ENCODE results near the gene STOML1. TPM values are rescaled to one million over a fixed set of nuclear protein-coding genes. Genes with fewer than 3 reads are reported as not detected.
"Not testable (repeated sequence)": the region's sequence is repeated elsewhere in the genome, so short reads cannot be mapped to it uniquely, and the experiment has no call there.

The STOML1 gene
- polyA plus RNA-seq, 1 donor from 2014 or later = 49.5 TPM

GRCh38 chr15:73979636-73980035, 12.5 kb downstream of the STOML1 start:
- Histone ChIP-seq H3K4me2 (ENCODE audit: low read length) (no peak overlapping the region), H3K9me2 (ENCODE audit: insufficient read depth, low read length) (no peaks in the 10 kb centered on the region), H2AFZ (ENCODE audit: low read depth, low read length) (no peak overlapping the region), H3K9ac (ENCODE audit: low read length) (no peak overlapping the region), H3K79me2 (replicated peaks; ENCODE audit: insufficient read depth, low read length) (no peaks in the 10 kb centered on the region), H3K4me3 (ENCODE audit: low read length) (no peak overlapping the region), H3F3A (ENCODE audit: insufficient read depth, low read length, poor library complexity, severe bottlenecking) (no peaks in the 10 kb centered on the region), H3K36me3 (ENCODE audit: insufficient read depth, low read length) (no peaks in the 10 kb centered on the region), H4K20me1 (ENCODE audit: insufficient read depth) (no peaks in the 10 kb centered on the region), H3K27me3 (ENCODE audit: insufficient read depth, low read depth, low read length) (no peaks in the 10 kb centered on the region), H3K9me3 (ENCODE audit: low read length) (no peaks in the 10 kb centered on the region), H3K27ac (ENCODE audit: low read length) (no peak overlapping the region)
- TF ChIP-seq RAD21 (conservative IDR thresholded peaks at IDR 0.05) (no peak), POLR2AphosphoS5 (IDR thresholded peaks at IDR 0.05) (no peak), REST (IDR thresholded peaks at IDR 0.05; ENCODE audit: borderline replicate concordance) (no peak), TAF1 (IDR thresholded peaks at IDR 0.05; ENCODE audit: low read depth) (no peak), CTCF (IDR thresholded peaks at IDR 0.05; ENCODE audit: poor library complexity, severe bottlenecking) (no peak), SMC3 (conservative IDR thresholded peaks at IDR 0.05; ENCODE audit: poor library complexity) (no peak), MXI1 (conservative IDR thresholded peaks at IDR 0.05; ENCODE audit: poor library complexity, severe bottlenecking) (no peak), EZH2 (IDR thresholded peaks at IDR 0.05; ENCODE audit: borderline replicate concordance, insufficient read depth, low read length, poor library complexity, severe bottlenecking) (no peak), EP300 (conservative IDR thresholded peaks at IDR 0.05; ENCODE audit: poor library complexity, severe bottlenecking) (no peak)

DNA sequence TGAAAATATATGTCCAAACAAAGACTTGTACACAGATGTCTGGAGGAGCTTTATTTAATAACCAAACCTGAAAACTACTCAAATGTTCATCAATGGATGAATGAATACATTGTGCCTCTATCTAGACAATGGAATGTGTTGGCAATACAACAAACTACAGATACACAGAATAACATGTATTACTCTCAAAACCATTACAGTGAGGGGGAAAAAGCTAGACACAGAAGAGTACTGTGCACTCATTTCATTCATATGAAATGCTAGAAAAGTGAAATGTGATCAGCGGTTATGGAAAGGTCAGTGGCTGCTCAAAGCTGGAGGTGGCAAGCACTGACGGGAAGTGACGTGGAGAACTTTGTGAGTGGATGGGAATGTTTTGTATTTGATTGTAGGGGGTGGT, 13.2 kb downstream of the STOML1 start:
- no peak overlapping the region for H3K4me2 ChIP-seq (ENCODE audit: low read length)
- H3K27ac ChIP-seq (ENCODE audit: low read length) = no peak overlapping the region
- no peaks in the 10 kb centered on the region for H3K79me2 ChIP-seq (replicated peaks; ENCODE audit: insufficient read depth, low read length)
- no peaks in the 10 kb centered on the region for H3K36me3 ChIP-seq (ENCODE audit: insufficient read depth, low read length)
- H4K20me1 ChIP-seq (ENCODE audit: insufficient read depth) = no peaks in the 10 kb centered on the region
- H2AFZ ChIP-seq (ENCODE audit: low read depth, low read length) = no peak overlapping the region
- no peak overlapping the region for H3K4me3 ChIP-seq (ENCODE audit: low read length)
- TF ChIP-seq REST (IDR thresholded peaks at IDR 0.05; ENCODE audit: borderline replicate concordance) (no peak), POLR2AphosphoS5 (IDR thresholded peaks at IDR 0.05) (no peak), CTCF (IDR thresholded peaks at IDR 0.05; ENCODE audit: poor library complexity, severe bottlenecking) (no peak), TAF1 (IDR thresholded peaks at IDR 0.05; ENCODE audit: low read depth) (no peak), RAD21 (conservative IDR thresholded peaks at IDR 0.05) (no peak), EZH2 (IDR thresholded peaks at IDR 0.05; ENCODE audit: borderline replicate concordance, insufficient read depth, low read length, poor library complexity, severe bottlenecking) (no peak), SMC3 (conservative IDR thresholded peaks at IDR 0.05; ENCODE audit: poor library complexity) (no peak), MXI1 (conservative IDR thresholded peaks at IDR 0.05; ENCODE audit: poor library complexity, severe bottlenecking) (no peak), EP300 (conservative IDR thresholded peaks at IDR 0.05; ENCODE audit: poor library complexity, severe bottlenecking) (no peak)
- H3K9ac ChIP-seq (ENCODE audit: low read length) = no peak overlapping the region
- H3K9me2 ChIP-seq (ENCODE audit: insufficient read depth, low read length) = no peaks in the 10 kb centered on the region
- no peaks in the 10 kb centered on the region for H3F3A ChIP-seq (ENCODE audit: insufficient read depth, low read length, poor library complexity, severe bottlenecking)
- H3K9me3 ChIP-seq (ENCODE audit: low read length) = no peaks in the 10 kb centered on the region
- no peaks in the 10 kb centered on the region for H3K27me3 ChIP-seq (ENCODE audit: insufficient read depth, low read depth, low read length)

GRCh38 chr15:73975440-73976125, 16.5 kb downstream of the STOML1 start:
- not testable (repeated sequence) for H3K9me2 ChIP-seq (ENCODE audit: insufficient read depth, low read length); H3K4me3 ChIP-seq (ENCODE audit: low read length); H2AFZ ChIP-seq (ENCODE audit: low read depth, low read length); H3K9me3 ChIP-seq (ENCODE audit: low read length); H3K9ac ChIP-seq (ENCODE audit: low read length); H4K20me1 ChIP-seq (ENCODE audit: insufficient read depth); H3K4me2 ChIP-seq (ENCODE audit: low read length); H3K27me3 ChIP-seq (ENCODE audit: insufficient read depth, low read depth, low read length); H3K79me2 ChIP-seq (replicated peaks; ENCODE audit: insufficient read depth, low read length); H3K36me3 ChIP-seq (ENCODE audit: insufficient read depth, low read length); H3K27ac ChIP-seq (ENCODE audit: low read length); H3F3A ChIP-seq (ENCODE audit: insufficient read depth, low read length, poor library complexity, severe bottlenecking)

Measured in neural cell (in vitro differentiated cells).